Measurements from ENCODE around the gene PARP6. TPM values are rescaled to one million over a fixed set of nuclear protein-coding genes. Genes with fewer than 3 reads are reported as not detected.
A peak's percentile ranks its signal among the peaks of the same experiment; 100 is the strongest.

The PARP6 gene
- total RNA-seq, 5 donors from 2014 or later (not counting 1 experiment from before 2014, with no cell fraction given): 94.4 to 132 (median 101) TPM

DNA sequence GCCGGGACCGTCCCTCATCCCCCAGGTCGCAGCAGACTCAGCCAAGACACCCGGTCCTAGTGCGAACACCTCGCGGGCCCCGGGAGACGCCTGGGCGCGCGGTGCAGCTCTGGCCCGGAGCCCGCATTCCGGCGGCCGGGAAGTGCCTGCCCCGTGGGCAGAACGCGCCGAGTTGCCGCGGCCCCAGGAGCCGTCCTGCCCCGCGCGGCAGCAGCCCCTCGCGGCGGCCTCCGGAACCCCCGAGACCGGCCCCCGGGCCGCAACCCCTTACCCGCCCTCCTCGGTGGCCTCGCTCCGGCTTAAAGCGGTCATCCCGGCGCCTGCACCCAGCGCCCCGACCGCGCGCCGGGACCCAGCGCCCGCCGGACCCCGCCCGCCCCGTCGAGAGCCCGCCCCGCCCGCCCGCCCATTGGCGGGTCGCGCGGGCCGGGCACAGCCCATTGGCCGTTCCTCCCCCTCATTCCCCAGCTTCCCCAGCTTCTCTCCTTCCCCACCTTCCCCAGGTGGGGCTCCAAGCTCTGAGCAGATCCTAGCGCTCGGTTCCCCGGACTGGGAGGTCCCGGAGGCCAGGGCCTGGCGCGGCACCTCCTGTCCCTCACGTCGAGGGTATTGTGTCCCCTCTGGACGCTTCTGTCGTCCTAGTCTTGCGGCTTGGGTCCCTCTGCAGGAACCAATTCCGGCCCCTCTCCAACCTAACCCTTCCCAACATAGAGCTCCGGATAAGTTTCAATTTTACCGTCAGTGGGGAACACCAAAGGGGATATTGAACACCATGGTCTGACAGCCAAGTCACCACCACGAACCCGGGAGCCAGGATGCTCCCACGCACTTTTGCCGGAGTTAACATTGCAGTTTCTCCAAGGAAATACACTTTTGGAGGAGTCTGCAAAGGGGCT lies 74.6 kb downstream of the PARP6 start, which contains the start of gene GRAMD2A:
Gene GRAMD2A (minus strand): TSS at position 328 of the 896 bp plus-strand sequence.
- Histone ChIP-seq H3K4me1 (ENCODE audit: control insufficient read depth in 1 of 2, extremely low read depth in 1 of 2, insufficient read depth in 2 of 2, low read length in 2 of 2) (peaks cover 0 to 11% of the 10 kb centered on the region in 2 experiments), H3K27ac (ENCODE audit: low read length) (no peak within 1 kb of the TSS), H3K36me3 (ENCODE audit: control insufficient read depth in 2 of 2, extremely low read depth in 1 of 2, insufficient read depth in 1 of 2, low read length in 1 of 2) (peaks cover 24 to 44% of the 10 kb centered on the region in 2 donors), H3K9me3 (no peaks in the 10 kb centered on the region), H3K4me3 (ENCODE audit: control insufficient read depth in 1 of 2, extremely low read depth in 1 of 2, low read length in 1 of 2) (peak within 1 kb of the TSS in 1 of 2 donors; percentile 40), H3K27me3 (replicated peaks in 1 of 2; ENCODE audit: control insufficient read depth in 2 of 2, extremely low read depth in 1 of 2, insufficient read depth in 2 of 2, low read length in 1 of 2) (peaks cover 0 to 37% of the 10 kb centered on the region in 2 experiments)
- peak; percentile 33 to 58 (median 42) for ATAC-seq (replicated peaks in 1 of 4)
- H3K27me3 Mint-ChIP-seq: peaks cover 11 to 23% of the 10 kb centered on the region in 2 donors
- no peak within 1 kb of the TSS for H3K27ac Mint-ChIP-seq
- no peaks in the 10 kb centered on the region for H3K9me3 Mint-ChIP-seq
- ChIA-PET POLR2A (interaction anchor here (0.5 to 0.6 kb wide), 2 partner anchors 38 to 397 kb away, joined by 3 to 19 read pairs; no protein-coding TSS in a partner anchor), CTCF (interaction anchor here in 1 of 2 donors (1.2 to 1.4 kb wide), 2 partner anchors 30 to 90 kb away, joined by 3 to 4 read pairs; no protein-coding TSS in a partner anchor)
- DNase-seq: peak in 1 of 35 experiments; percentile 12
- peak within 1 kb of the TSS; percentile 25 to 80 (median 62) for H3K4me3 Mint-ChIP-seq
- 27% methylated on average over 54 of the region's 83 CpGs for WGBS (ENCODE audit: insufficient coverage)
- peaks cover 6 to 11% (median 9%) of the 10 kb centered on the region in 3 donors for H3K4me1 Mint-ChIP-seq
- peaks cover 25% of the 10 kb centered on the region for H3K36me3 Mint-ChIP-seq

GRCh38 chr15:72197041-72197459 lies 75.3 kb downstream of the PARP6 start:
- POLR2A ChIA-PET: no interaction called here
- H3K4me1 ChIP-seq (ENCODE audit: control insufficient read depth in 1 of 2, extremely low read depth in 1 of 2, insufficient read depth in 2 of 2, low read length in 2 of 2): peaks cover 0 to 11% of the 10 kb centered on the region in 2 experiments
- peaks cover 6 to 11% (median 9%) of the 10 kb centered on the region in 3 donors for H3K4me1 Mint-ChIP-seq
- no peak overlapping the region for H3K27ac Mint-ChIP-seq
- DNase-seq (no peak), ATAC-seq (replicated peaks in 1 of 4) (peak in 1 of 4 experiments; percentile 22)
- H3K36me3 ChIP-seq (ENCODE audit: control insufficient read depth in 2 of 2, extremely low read depth in 1 of 2, insufficient read depth in 1 of 2, low read length in 1 of 2): peaks cover 17 to 38% of the 10 kb centered on the region in 2 donors
- no peaks in the 10 kb centered on the region for H3K9me3 Mint-ChIP-seq
- peaks cover 20% of the 10 kb centered on the region for H3K36me3 Mint-ChIP-seq
- CTCF ChIA-PET: interaction anchor here (0.6 to 1.4 kb wide), 2 partner anchors 30 to 31 kb away, joined by 3 to 10 read pairs; no protein-coding TSS in a partner anchor
- H3K27ac ChIP-seq (ENCODE audit: low read length): no peak overlapping the region
- H3K4me3 Mint-ChIP-seq: peak overlapping the region; percentile 13 to 62 (median 61)
- H3K4me3 ChIP-seq (ENCODE audit: control insufficient read depth in 1 of 2, extremely low read depth in 1 of 2, low read length in 1 of 2): peak overlapping the region in 1 of 2 donors; percentile 40
- 40% methylated on average over 31 of the region's 35 CpGs for WGBS (ENCODE audit: insufficient coverage)
- H3K9me3 ChIP-seq: no peaks in the 10 kb centered on the region
- H3K27me3 Mint-ChIP-seq: peaks cover 11 to 25% of the 10 kb centered on the region in 2 donors
- H3K27me3 ChIP-seq (replicated peaks in 1 of 2; ENCODE audit: control insufficient read depth in 2 of 2, extremely low read depth in 1 of 2, insufficient read depth in 2 of 2, low read length in 1 of 2): peaks cover 0 to 37% of the 10 kb centered on the region in 2 experiments

- Histone ChIP-seq H3K27ac (ENCODE audit: low read length) (no peak overlapping the region), H3K36me3 (ENCODE audit: control insufficient read depth in 2 of 2, extremely low read depth in 1 of 2, insufficient read depth in 1 of 2, low read length in 1 of 2) (peaks cover 14 to 32% of the 10 kb centered on the region in 2 donors), H3K27me3 (replicated peaks in 1 of 2; ENCODE audit: control insufficient read depth in 2 of 2, extremely low read depth in 1 of 2, insufficient read depth in 2 of 2, low read length in 1 of 2) (peaks cover 0 to 37% of the 10 kb centered on the region in 2 experiments), H3K4me1 (ENCODE audit: control insufficient read depth in 1 of 2, extremely low read depth in 1 of 2, insufficient read depth in 2 of 2, low read length in 2 of 2) (peaks cover 0 to 11% of the 10 kb centered on the region in 2 experiments), H3K9me3 (no peaks in the 10 kb centered on the region), H3K4me3 (ENCODE audit: control insufficient read depth in 1 of 2, extremely low read depth in 1 of 2, low read length in 1 of 2) (no peak overlapping the region)
- Mint-ChIP-seq H3K27ac (no peak overlapping the region), H3K36me3 (peaks cover 20% of the 10 kb centered on the region), H3K4me1 (peaks cover 6 to 11% (median 9%) of the 10 kb centered on the region in 3 donors), H3K27me3 (peaks cover 11 to 26% of the 10 kb centered on the region in 2 donors), H3K4me3 (peak overlapping the region in 2 of 3 donors; percentile 31 to 61), H3K9me3 (no peaks in the 10 kb centered on the region)
- no peak for DNase-seq
- WGBS (ENCODE audit: insufficient coverage): 92% methylated on average over 8 of the region's 13 CpGs
- POLR2A ChIA-PET: no interaction called here
- ATAC-seq (replicated peaks in 1 of 4): no peak
- CTCF ChIA-PET: interaction anchor here (0.6 to 1.4 kb wide), 2 partner anchors 31 kb away, joined by 3 to 10 read pairs; no protein-coding TSS in a partner anchor
Observed at GRCh38 chr15:72196409-72197040, 75.8 kb downstream of the PARP6 start.

DNA sequence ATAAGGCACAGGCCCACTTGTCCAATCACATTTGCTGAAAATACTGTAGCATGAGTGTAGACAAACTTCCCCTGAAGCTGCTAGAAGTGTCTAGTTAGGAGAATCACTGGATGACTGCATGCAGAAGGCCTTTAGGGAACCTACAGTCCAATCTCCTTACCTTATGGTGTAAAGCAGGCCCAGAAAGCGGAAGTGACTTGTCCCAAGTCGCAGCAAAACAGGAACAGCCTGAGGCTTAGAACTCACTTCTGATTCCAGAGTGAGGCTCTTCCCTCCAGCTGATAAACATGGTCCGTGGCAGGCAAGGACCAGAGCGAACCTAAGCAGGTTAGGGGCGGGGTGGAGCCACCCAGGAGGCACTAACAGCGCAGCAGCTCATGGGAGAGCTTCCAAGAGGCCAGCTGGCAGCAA lies 77.2 kb downstream of the PARP6 start:
- Mint-ChIP-seq H3K4me3 (no peak overlapping the region), H3K9me3 (no peaks in the 10 kb centered on the region), H3K36me3 (peaks cover 11% of the 10 kb centered on the region), H3K4me1 (peaks cover 6 to 11% (median 9%) of the 10 kb centered on the region in 3 donors), H3K27ac (no peak overlapping the region), H3K27me3 (peaks cover 15 to 27% of the 10 kb centered on the region in 2 donors)
- H3K4me3 ChIP-seq (ENCODE audit: control insufficient read depth in 1 of 2, extremely low read depth in 1 of 2, low read length in 1 of 2): no peak overlapping the region
- H3K4me1 ChIP-seq (ENCODE audit: control insufficient read depth in 1 of 2, extremely low read depth in 1 of 2, insufficient read depth in 2 of 2, low read length in 2 of 2): peaks cover 0 to 11% of the 10 kb centered on the region in 2 experiments
- peaks cover 0 to 37% of the 10 kb centered on the region in 2 experiments for H3K27me3 ChIP-seq (replicated peaks in 1 of 2; ENCODE audit: control insufficient read depth in 2 of 2, extremely low read depth in 1 of 2, insufficient read depth in 2 of 2, low read length in 1 of 2)
- ATAC-seq (replicated peaks in 1 of 4) (no peak), DNase-seq (peak in 1 of 35 experiments; percentile 26)
- H3K9me3 ChIP-seq: no peaks in the 10 kb centered on the region
- CTCF ChIA-PET: no interaction called here
- POLR2A ChIA-PET: no interaction called here
- 59% methylated on average over 6 of the region's 6 CpGs for WGBS (ENCODE audit: insufficient coverage)
- H3K36me3 ChIP-seq (ENCODE audit: control insufficient read depth in 2 of 2, extremely low read depth in 1 of 2, insufficient read depth in 1 of 2, low read length in 1 of 2): peaks cover 5 to 18% of the 10 kb centered on the region in 2 donors
- no peak overlapping the region for H3K27ac ChIP-seq (ENCODE audit: low read length)

GRCh38 chr15:72193836-72194396 lies 78.4 kb downstream of the PARP6 start:
- Mint-ChIP-seq H3K36me3 (peaks cover 3% of the 10 kb centered on the region), H3K27me3 (peaks cover 21 to 27% of the 10 kb centered on the region in 2 donors), H3K27ac (no peak overlapping the region), H3K9me3 (no peaks in the 10 kb centered on the region), H3K4me1 (peaks cover 6 to 11% (median 6%) of the 10 kb centered on the region in 3 donors), H3K4me3 (no peak overlapping the region)
- Histone ChIP-seq H3K27ac (ENCODE audit: low read length) (no peak overlapping the region), H3K36me3 (ENCODE audit: control insufficient read depth in 2 of 2, extremely low read depth in 1 of 2, insufficient read depth in 1 of 2, low read length in 1 of 2) (peaks cover 5 to 7% of the 10 kb centered on the region in 2 donors), H3K4me3 (ENCODE audit: control insufficient read depth in 1 of 2, extremely low read depth in 1 of 2, low read length in 1 of 2) (no peak overlapping the region), H3K27me3 (replicated peaks in 1 of 2; ENCODE audit: control insufficient read depth in 2 of 2, extremely low read depth in 1 of 2, insufficient read depth in 2 of 2, low read length in 1 of 2) (peaks cover 0 to 37% of the 10 kb centered on the region in 2 experiments), H3K9me3 (no peaks in the 10 kb centered on the region), H3K4me1 (ENCODE audit: control insufficient read depth in 1 of 2, extremely low read depth in 1 of 2, insufficient read depth in 2 of 2, low read length in 2 of 2) (peaks cover 0 to 11% of the 10 kb centered on the region in 2 experiments)
- 92% methylated on average over 3 of the region's 8 CpGs for WGBS (ENCODE audit: insufficient coverage)
- no peak for DNase-seq
- no peak for ATAC-seq (replicated peaks in 1 of 4)
- POLR2A ChIA-PET: no interaction called here
- CTCF ChIA-PET: no interaction called here

All from T-cell (primary cell).